ENCODE data around the gene TRIM6.
"Not testable (repeated sequence)": the region's sequence is repeated elsewhere in the genome, so short reads cannot be mapped to it uniquely, and the experiment has no call there.

TRIM6 gene, protein sequence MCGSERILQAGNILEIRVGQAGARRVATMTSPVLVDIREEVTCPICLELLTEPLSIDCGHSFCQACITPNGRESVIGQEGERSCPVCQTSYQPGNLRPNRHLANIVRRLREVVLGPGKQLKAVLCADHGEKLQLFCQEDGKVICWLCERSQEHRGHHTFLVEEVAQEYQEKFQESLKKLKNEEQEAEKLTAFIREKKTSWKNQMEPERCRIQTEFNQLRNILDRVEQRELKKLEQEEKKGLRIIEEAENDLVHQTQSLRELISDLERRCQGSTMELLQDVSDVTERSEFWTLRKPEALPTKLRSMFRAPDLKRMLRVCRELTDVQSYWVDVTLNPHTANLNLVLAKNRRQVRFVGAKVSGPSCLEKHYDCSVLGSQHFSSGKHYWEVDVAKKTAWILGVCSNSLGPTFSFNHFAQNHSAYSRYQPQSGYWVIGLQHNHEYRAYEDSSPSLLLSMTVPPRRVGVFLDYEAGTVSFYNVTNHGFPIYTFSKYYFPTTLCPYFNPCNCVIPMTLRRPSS

DNA sequence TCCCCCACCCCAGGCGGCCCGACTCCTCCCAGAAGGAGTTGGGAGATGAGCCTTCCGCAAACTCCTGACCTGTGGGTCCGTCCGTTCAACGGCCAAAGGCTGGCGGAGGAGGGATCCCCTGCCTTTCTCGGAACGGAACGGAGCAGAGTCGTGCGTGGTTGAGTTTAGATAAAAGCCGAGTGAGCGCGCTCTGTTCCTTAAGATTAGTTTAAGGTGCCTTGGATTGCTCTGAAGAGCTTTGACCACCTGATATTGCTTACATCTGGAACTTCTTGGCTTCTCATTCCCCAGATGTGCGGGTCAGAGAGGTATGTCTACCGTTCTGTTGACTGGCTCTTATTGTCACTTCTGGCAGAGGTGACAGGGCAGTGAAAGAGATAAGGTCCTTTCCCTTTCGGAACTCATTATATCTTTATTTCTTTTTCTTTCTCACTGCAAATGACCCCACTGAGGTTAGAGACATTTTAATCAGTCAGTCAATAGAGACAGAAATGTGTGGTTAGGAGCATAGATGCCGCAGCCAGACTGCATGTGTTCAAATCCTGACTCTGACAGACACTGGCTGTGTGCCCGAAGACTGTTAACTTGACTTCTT is at the start of gene TRIM6:
Gene TRIM6 (plus strand): TSS at position 31 of the 595 bp plus-strand sequence. CDS start 261 bp downstream, at position 292.
- no peak for DNase-seq (ENCODE audit: low read depth)

DNA sequence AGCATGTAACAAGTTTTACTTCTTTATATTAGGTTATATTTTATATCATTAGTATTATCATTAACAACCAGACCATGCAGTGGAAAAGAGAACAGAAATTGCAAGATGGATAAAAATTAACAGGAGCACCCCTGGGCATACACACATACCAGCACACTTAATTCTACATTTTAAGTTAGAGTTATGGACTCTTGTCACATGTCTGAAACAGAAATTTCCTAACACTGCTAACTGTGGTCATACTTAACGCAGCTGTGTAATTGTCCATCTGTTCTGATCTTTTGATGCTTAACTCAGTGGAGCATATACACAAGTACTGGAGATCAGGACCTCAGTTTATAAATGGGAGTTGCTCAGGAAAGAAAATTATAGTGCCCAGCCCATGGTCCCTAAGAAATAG is 48.5 kb upstream of the TRIM6 start:
- DNase-seq (ENCODE audit: low read depth): no peak

DNA sequence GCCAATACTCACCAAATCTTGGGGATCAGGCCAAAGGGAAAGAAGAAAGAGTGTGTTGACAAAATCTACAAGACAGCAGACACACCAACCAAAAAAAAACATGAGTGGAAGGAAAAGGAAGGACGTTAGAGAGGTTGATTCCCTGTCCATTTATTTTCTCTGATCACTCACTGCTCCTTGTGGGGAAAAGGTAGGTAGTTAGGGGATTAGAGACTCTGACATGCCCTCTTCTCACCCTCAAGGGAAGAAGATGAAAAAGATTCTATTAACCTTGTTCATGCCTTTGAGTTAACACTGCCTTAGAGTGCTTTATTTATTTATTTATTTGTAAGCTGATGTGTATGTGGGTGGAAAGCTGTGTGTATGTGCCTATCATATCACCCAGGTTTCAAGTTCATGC is 48.0 kb upstream of the TRIM6 start, which contains the start of gene OR52H1:
Gene OR52H1 (minus strand): TSS at position 101 of the 400 bp plus-strand sequence. CDS start 3,035 bp downstream, outside the sequence.
- DNase-seq (ENCODE audit: low read depth): no peak

DNA sequence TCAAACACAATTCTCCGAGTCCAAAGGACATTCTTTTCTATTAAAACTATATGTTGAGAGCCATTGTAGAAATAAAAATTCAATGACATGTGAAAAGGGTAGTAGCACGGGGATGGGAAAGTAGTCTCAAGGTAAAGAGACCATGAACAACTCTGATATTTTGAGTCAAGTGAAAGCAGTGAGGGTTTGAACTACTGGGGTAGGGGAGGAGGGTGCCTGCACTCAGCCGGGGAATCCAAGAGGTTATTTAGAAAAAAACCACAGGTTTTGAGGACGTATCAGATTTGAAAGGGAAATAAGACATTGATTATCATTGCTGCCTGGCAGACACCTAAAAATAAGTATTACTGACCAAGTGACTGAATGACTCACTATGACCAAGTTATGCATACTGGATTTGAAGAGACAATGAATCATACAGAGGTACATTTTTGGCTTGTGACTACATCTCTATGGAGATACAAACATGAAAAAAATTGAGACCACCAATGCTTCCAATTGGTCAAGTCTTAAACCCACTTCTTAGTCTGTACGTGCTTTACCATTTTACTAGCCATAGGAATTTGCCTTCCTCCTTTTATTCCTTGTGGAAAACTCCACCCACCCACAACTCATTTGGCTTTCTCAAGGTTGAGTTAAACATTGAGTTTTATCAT is 45.9 kb upstream of the TRIM6 start:
- no peak for DNase-seq (ENCODE audit: low read depth)

DNA sequence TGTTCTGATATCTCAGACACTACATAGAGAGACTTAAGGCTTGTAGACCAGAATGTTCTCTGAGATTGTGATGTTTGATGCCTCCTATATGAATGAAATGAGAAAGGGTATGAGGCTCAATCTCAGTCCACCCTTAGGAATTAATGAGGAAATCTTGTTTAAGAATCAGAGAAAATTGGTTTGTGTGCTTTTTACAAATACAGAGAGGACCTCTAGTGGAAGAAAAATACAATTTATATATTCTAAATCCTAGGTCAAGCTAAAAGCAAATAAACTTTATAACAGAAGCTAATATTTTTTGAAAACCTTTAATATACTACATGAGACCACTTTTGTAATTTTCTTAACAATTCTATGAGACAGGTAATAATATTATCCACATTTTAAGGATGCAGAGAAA is 43.1 kb upstream of the TRIM6 start:
- no peak for DNase-seq (ENCODE audit: low read depth)

DNA sequence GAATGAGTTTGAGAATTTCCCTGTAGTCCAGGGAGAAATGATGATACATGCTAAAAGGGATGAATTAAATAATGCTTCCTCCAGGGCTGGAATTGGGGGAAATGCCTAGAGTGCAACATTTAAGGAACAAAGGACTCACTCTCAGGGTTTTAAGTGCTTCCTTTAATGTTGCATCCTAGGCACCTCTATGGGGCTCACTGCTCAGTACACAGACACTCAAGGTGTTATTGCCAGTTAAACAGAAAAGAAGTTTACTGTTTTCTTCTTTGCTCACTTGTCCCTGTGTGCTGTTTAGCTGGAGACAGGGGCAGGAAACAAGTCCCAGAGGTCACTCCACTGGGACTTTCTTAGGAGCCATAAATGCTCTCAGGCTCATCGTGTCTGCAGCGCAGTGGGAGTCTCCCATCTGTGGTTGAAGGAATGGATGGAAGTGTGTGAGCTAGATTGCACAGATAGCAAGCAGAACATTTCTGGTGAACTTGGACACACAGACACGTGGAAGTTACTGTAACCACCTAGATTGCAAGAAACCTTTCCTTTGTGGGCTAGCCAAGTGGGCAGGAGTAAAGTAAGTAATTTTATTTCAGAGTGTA is 39.7 kb upstream of the TRIM6 start:
- no peak for DNase-seq (ENCODE audit: low read depth)

DNA sequence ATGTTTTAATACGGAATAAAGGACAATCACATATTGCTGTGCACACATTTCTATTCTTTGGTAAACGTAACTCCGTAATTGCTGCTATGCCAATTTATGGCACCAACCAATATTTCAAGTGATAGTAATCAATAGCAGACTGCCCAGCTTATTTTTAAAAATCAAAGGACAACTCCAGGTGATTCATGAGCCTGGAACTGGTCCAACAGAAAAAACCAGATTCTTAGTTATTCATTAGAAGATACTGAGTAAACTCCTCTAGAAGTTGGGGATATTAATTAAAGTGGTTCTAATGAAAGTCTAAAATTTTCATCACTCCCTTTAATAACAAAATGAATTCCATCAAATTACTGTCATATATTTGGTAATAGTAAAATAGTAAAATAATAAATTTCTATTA is 38.7 kb upstream of the TRIM6 start:
- DNase-seq (ENCODE audit: low read depth): no peak

DNA sequence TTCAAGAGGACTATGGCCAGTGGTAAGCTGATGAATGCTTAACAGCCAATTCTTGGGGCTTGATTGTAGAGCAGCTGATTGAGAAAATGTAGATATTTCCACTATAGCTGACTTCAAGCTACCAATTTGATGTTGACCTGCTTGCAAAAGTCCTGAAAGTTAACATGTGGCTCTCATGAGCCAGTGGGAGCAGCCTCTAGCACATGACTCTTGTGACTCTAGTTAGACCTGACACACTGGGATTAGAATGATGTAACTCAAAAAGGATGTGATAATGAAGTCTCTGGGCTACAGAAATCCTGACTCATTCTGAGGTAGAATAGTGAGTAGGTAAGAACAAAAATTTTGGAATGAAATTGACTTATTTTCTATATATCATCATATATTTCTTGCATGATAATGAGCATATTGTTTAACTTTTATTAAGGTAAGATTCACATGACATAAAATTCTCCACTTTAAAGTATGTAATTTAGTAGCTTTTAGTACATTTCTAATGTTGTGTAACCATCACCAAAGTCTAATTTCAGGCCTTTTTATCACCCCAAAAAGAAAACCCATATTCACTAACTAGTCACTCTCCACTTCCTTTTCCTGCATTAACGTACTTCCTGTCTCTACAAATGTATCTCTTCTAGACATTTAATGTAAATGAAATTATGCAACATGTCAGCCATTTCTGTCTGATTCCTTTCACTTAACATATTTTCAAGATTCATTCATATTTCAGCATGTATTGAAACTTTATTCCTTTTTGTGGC is 32.0 kb upstream of the TRIM6 start:
- DNase-seq (ENCODE audit: low read depth): no peak

DNA sequence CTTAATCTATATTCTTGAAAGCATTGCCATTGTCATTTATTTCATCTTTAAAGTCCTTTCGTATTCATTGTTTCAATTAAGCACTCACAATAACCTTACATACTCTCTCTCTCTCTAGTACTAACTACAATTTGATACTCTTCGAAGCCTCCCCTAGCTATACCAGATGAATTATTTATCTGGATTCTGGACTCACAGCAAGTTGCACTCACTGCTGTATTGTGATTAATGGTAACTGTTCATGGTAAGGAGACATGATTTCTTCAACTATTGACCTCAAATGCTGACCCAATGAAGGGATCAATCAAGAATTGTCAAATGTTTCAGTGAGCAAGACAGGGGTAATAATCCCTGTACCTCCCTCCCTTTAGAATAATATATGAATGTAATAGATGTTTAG is 21.8 kb upstream of the TRIM6 start:
- DNase-seq (ENCODE audit: low read depth): no peak

DNA sequence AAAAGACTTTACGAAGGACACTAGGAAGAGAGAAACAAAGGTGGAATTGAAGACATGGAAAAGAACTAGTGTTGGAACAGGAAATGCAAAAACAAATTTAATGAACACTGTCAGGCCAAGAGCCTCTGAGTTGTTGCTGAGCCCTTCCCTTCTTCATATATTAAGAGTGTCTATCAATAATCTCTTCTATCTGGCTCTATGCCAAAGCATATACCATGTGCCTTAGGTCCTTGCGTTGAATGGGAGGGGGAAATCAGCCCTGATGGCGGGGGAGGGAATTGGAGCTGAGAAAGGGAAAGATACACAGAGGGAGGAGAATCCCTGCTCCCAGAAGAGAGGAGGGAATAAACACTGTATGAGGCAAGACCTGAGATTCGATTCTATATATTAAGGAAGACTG is 21.3 kb upstream of the TRIM6 start:
- DNase-seq (ENCODE audit: low read depth): no peak

DNA sequence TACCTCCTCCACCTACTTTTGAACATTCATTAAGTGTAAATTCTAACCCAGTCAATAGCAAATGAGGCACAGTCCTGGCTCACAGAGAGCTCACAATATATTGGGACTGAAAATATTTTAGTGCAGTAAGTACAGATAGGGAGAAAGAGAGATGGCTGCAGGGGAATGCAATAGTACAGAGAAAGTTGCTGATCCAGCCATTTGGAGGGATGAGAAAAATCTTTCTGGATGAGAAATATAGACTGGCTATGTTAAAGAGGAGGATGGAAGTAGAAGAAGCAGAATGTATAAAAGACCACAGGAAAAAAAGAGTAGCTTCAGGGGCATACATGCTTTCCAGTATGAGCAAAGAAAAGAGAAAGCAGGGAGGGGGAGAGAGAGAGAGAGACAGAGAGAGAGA is 19.3 kb upstream of the TRIM6 start:
- no peak for DNase-seq (ENCODE audit: low read depth)

DNA sequence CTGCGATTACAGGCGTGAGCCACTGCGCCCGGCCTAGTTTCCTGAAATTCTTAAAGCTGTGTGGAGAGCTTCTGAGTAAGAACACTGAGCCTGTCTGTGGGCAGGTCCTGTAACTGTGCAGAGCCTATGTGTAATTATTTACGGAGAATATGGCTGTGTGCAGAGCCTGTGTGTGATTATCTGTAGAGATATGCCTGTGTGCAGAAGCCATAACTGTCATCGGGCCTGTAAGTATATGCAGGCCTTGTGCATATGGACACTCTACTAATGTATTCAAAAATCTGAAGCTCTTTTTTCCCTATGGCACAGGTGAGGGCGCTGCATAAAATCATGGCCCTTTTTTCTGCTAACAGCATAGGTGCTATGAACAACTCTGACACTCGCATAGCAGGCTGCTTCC is 15.9 kb upstream of the TRIM6 start, which contains the start of gene OR52B6:
Gene OR52B6 (plus strand): TSS at position 301 of the 400 bp plus-strand sequence. CDS start 0 bp downstream, at position 301.
- DNase-seq (ENCODE audit: low read depth): no peak

DNA sequence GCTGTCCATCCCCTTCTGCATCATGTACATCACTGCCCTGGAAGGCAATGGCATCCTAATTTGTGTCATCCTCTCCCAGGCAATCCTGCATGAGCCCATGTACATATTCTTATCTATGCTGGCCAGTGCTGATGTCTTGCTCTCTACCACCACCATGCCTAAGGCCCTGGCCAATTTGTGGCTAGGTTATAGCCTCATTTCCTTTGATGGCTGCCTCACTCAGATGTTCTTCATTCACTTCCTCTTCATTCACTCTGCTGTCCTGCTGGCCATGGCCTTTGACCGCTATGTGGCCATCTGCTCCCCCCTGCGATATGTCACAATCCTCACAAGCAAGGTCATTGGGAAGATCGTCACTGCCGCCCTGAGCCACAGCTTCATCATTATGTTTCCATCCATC is 15.4 kb upstream of the TRIM6 start:
- no peak for DNase-seq (ENCODE audit: low read depth)

DNA sequence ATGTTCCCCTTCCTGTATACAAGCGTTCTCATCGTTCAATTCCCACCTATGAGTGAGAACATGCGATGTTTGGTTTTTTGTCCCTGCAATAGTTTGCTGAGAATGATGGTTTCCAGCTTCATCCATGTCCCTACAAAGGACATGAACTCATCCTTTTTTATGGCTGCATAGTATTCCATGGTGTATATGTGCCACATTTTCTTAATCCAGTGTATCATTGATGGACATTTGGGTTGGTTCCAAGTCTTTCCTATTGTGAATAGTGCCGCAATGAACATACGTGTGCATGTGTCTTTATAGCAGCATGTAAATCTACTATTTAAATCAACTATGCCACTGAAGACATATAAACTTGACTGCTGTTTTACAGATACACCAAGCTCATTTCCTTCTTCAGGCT is 12.0 kb upstream of the TRIM6 start:
- DNase-seq (ENCODE audit: low read depth): not testable (repeated sequence)

DNA sequence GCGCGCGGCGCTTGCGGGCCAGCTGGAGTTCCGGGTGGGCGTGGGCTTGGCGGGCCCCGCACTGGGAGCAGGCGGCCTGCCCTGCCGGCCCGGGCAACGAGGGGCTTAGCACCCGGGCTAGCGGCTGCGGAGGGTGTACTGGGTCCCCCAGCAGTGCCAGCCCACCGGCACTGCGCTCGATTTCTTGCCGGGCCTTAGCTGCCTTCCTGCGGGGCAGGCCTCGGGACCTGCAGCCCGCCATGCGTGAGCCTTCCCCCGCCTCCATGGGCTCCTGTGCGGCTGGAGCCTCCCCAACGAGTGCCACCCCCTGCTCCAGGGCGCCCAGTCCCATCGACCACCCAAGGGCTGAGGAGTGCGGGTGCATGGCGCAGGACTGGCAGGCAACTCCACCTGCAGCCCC is 6.5 kb upstream of the TRIM6 start:
- DNase-seq (ENCODE audit: low read depth): not testable (repeated sequence)

DNA sequence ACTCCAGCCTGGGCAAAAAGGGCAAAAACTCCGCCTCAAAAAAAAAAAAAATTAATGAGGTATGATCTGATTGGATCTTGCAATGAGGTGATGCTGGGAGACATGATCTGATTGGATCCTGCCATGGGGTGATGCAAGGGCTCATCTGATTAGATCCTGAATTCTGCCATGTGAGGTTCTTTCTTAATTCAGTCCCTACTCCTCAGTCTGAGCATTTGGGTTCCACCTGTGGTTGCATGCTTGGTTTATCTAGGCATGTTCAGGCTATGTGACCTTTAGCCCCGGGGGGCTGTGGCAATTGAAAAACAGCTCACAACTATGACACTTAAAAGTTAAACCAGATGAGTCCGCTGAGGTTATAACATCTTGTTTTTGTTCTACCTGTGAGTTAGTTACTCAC is 4.8 kb upstream of the TRIM6 start:
- no peak for DNase-seq (ENCODE audit: low read depth)

DNA sequence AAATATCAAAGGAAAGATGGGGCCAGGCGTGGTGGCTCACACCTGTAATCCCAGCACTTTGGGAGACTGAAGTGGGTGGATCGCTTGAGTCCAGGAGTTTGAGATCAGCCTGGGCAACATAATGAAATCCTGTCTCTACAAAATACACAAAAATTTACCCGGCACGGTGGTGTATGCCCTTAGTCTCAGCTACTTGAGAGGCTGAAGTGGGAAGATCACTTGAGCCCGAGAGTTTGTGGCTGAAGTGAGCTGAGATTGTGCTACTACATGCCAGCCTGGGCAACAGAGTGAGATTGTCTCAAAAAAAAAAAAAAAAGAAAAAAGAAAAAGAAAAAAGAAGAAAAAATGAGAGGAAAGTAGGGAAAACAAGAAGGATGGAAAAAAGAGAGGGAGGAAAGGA is 3.8 kb upstream of the TRIM6 start:
- DNase-seq (ENCODE audit: low read depth): no peak

DNA sequence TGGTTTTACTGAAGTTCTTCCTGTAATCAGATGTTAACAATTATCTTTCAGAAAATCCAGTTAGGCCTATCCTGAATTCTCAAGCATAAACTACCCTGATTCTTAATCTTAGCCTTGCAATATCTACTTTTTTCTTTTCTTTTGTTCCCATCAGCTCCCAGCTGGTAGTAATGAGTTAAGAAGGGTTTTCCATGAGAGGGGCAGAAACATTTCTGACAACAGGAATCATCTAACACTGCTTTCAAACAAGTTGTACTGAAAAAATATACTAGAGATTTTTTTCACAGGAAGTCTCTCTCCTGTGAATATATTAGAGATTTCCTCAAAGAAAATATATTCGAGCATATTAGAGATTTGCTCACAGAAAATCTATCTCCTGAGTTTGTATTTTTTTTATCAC is 3.3 kb upstream of the TRIM6 start:
- DNase-seq (ENCODE audit: low read depth): no peak

DNA sequence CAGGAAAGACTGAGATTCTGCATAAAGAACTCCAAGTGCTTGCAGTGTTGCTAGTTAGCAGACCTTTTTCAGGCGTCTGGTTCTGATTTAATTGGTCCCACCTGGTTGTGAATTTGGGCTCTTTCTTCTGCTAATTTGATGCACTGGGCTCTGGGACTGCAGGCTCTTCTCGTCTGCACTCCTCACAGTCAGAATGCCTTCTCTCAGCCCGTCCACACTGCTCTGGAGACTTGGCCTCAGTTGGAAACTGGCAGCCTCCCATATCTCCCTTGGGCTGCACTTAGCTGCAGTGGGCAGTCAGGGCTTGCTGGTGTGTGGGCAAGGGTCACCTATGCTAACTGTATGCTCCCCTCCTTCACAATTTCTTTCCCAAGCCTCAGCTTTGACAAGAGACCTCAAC is 1.5 kb downstream of the TRIM6 start:
- no peak for DNase-seq (ENCODE audit: low read depth)

DNA sequence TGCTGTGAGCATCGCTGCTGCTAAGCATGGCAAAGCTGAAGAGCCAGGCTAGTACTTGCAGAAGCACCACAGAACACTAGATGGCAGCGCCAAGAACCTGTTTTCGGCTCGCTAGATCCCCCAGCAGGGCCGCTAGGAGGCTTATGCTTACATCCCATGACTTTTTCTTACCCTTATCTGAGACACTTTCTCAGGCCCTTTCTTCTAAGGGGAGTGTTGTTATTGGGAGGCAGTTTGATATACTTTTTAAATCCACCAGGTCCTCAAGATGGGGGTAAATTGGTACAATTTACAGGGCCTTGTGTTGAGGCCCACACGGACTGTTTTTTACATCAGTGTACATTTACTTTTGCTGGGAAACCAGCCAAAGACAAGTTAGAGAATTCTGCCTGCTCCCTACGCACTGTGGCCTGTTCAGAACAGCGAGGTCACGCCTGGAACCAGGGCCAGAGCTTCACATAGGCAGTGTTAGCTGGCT is 4.0 kb downstream of the TRIM6 start:
- peak; percentile 16 for DNase-seq (ENCODE audit: low read depth)

DNA sequence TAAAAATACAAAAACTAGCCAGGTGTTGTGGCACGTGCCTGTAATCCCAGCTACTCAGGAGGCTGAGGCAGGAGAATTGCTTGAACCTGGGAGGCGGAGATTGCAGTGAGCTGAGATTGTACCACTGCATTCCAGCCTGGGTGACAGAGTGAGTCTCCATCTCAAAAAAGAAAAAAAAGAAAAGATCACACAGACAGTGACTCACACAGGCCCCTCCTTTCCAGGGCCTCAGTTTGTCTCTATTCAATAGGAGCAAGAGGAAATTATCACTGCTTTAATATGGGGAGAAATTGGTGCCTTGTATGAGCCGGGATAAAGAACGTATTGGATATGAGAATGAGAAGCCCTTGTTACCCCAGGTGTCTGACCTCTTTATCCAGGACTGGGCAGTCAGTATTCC is 6.4 kb downstream of the TRIM6 start:
- DNase-seq (ENCODE audit: low read depth): not testable (repeated sequence)

DNA sequence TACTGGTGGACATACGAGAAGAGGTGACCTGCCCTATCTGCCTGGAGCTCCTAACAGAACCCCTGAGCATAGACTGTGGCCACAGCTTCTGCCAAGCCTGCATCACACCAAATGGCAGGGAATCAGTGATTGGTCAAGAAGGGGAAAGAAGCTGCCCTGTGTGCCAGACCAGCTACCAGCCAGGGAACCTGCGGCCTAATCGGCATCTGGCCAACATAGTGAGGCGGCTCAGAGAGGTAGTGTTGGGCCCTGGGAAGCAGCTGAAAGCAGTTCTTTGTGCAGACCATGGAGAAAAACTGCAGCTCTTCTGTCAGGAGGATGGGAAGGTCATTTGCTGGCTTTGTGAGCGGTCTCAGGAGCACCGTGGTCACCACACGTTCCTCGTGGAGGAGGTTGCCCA is 6.9 kb downstream of the TRIM6 start:
- no peak for DNase-seq (ENCODE audit: low read depth)

Measured in stimulated activated CD8-positive, alpha-beta memory T cell treated with anti-CD3 and anti-CD28 coated beads, Interleukin-7, amount 100 ng/mL, for 24 hours (primary cell).